Bronchial epithelial cell (primary cell): Measurements from ENCODE around the gene PRKCQ. TPM values are rescaled to one million over a fixed set of nuclear protein-coding genes. Genes with fewer than 3 reads are reported as not detected.

Experiments used
- DNase-seq: peaks from one replicate; pipeline ENCODE4 v3.0.0-alpha.2; 2010; ENCODE audit warnings: low read depth
- FAIRE-seq: peaks from 2 replicates; lab custom pipeline; 2011; peaks lifted over from hg19 to GRCh38; lab: Jason Lieb, UNC
- H3K27me3 ChIP-seq: 2 replicates; pipeline ENCODE4 v1.5.1; 2011; ENCODE audit warnings: low read length; ENCODE audit not compliant: control insufficient read depth, insufficient read depth
- H3K36me3 ChIP-seq: 2 replicates; pipeline ENCODE4 v1.5.1; 2011; ENCODE audit warnings: low read length; ENCODE audit not compliant: control insufficient read depth, insufficient read depth
- H3K4me3 ChIP-seq: 2 replicates; pipeline ENCODE4 v1.5.1; 2011; ENCODE audit warnings: mild to moderate bottlenecking, low read depth, low read length, control low read depth
- total RNA-seq: library from RNA; depleted of rRNA; stranded (reverse); fragments of >200 nt; gene quantifications from 2 replicates; pipeline ENCODE4 v1.2.1, GENCODE V29; 2014
- TF ChIP-seq, protein P1 (sequence below): IDR thresholded peaks from 2 replicates; pipeline ENCODE4 v1.5.1; 2011; ENCODE audit warnings: mild to moderate bottlenecking, moderate library complexity, low read length, control low read depth, inconsistent platforms; ENCODE audit not compliant: insufficient read depth, severe bottlenecking

PRKCQ gene
- total RNA-seq, 1 donor from 2014 or later: 2.1 TPM

DNA sequence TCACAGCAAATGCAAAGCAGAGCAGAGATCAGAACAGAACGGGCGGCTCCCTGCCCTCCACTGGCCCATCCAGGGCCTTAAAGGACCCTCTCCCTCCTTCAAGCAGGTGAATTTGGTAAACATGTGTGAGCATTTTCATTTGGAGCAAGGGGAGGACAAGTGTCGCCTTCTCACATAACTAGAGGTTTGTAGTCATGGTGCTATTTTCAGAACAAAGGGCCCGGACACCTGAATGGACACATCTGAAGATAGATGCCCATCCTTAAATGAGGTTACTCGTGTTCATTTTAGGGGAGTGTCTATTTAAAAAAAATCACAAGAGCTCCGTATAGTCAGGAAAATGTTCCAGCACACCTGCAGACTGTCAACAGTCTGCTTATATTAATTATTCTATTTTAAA, 153.8 kb downstream of the PRKCQ start:
- H3K36me3 ChIP-seq: no peaks in the 10 kb centered on the region
- TF ChIP-seq, protein P1, sequence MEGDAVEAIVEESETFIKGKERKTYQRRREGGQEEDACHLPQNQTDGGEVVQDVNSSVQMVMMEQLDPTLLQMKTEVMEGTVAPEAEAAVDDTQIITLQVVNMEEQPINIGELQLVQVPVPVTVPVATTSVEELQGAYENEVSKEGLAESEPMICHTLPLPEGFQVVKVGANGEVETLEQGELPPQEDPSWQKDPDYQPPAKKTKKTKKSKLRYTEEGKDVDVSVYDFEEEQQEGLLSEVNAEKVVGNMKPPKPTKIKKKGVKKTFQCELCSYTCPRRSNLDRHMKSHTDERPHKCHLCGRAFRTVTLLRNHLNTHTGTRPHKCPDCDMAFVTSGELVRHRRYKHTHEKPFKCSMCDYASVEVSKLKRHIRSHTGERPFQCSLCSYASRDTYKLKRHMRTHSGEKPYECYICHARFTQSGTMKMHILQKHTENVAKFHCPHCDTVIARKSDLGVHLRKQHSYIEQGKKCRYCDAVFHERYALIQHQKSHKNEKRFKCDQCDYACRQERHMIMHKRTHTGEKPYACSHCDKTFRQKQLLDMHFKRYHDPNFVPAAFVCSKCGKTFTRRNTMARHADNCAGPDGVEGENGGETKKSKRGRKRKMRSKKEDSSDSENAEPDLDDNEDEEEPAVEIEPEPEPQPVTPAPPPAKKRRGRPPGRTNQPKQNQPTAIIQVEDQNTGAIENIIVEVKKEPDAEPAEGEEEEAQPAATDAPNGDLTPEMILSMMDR: no peak
- DNase-seq (no peak), FAIRE-seq (no peak)
- no peak overlapping the region for H3K4me3 ChIP-seq
- no peaks in the 10 kb centered on the region for H3K27me3 ChIP-seq

DNA sequence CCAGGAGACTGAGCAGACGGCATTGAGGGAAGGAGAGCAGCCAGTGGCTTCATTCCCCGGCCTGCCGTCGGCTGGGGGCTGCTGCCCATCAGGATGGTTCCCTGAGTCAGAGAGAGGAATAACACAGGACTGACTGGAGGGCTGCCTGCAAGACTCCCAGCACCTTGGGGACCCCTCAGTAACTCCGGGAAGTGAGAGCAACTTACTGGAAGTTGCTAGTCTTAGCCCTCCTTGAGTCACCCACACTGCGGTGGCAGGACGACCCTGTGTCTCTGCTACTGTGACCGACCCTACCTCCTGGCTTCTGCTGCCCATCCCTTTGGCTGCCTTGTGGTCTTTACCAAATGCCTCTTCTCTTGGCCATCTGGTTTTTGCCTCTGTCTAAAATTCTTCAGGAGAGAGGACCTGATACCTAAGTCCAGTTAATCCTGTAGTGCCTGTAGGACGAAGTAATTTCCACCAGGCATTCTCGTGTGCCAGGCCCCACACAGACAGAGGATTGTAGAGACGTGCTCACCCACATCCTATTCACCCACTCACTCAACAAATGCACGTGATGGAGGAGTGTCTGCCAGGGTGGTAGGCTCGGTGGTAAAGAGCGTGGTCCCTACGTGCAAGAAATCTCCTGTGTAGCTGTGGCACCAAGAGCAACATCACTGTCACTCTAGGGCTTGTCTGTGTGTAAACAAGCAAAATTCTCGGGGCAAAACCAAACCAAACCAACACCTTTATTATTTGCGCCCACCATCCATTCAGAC, 156.5 kb downstream of the PRKCQ start:
- Histone ChIP-seq H3K4me3 (no peak overlapping the region), H3K27me3 (no peaks in the 10 kb centered on the region), H3K36me3 (no peaks in the 10 kb centered on the region)
- FAIRE-seq (no peak), DNase-seq (no peak)
- TF ChIP-seq, protein P1: no peak

DNA sequence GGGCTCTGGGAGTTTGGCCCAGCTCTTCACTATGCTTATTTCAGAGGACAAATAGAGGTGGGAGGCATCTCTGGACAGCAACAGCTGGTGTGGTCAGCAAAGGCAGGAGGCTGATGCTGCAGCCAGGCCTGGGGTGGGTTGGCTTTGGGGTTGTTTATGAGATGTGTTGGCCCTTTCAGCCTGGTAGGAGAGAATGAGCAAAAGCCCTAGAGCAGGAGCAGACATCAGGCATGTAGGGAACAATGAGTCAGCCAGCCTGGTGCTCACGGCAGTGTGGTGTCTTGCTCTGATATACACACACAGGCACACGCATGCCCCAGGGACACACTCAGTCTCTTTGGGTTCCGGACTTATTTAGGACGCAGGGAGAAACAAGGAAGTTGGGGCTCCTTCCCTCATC, 157.1 kb downstream of the PRKCQ start:
- TF ChIP-seq, protein P1: no peak
- peak; percentile 93 for DNase-seq
- H3K36me3 ChIP-seq: no peaks in the 10 kb centered on the region
- no peak for FAIRE-seq
- no peaks in the 10 kb centered on the region for H3K27me3 ChIP-seq
- H3K4me3 ChIP-seq: no peak overlapping the region

DNA sequence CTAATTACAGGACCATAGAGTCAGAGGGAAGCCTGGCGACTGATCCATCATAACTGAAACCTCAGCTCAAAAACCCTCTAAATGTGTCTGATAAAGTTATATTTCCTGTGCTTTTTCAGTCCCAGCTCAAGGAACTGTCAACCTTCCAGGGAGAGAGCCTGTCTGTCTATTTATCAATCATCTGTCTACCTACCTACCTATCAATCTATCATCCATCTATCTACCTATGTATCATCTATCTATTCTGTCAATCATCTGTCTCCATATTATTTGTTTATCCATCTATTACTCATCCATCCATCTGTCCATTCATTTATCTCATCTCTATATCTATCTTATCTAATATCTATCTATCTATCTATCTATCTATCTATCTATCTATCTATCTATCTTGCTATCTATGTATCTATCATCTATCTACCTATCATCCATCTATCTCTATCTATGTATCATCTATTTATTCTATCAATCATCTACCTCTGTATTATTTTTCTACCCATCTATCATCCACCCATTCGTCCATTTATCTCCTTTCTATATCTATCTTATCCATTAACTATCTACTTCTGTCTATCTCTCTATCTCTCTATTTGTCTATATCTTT, 161.4 kb downstream of the PRKCQ start:
- Histone ChIP-seq H3K36me3 (no peaks in the 10 kb centered on the region), H3K4me3 (no peak overlapping the region), H3K27me3 (no peaks in the 10 kb centered on the region)
- FAIRE-seq (no peak), DNase-seq (no peak)
- TF ChIP-seq, protein P1: no peak

DNA sequence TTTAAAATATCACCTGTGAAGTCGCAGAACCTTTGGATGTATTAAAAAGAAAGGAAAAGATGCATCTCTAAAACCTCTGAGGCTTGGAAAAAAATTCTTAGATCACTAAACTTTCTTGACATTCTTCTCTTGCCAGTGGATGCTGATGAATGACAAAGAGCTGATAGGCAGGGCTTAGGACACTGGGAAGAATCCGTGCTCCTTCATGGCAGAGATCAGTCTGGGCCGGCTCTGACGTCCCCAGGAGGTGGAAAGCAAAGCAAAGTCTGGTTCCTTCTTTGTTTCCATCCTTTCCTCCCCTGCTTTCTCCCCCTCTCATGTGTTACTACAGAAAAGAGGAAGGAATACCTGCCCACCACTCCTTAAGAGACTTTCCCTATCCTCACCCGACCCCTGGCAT, 161.9 kb downstream of the PRKCQ start:
- Histone ChIP-seq H3K27me3 (no peaks in the 10 kb centered on the region), H3K36me3 (no peaks in the 10 kb centered on the region), H3K4me3 (no peak overlapping the region)
- FAIRE-seq (no peak), DNase-seq (no peak)
- TF ChIP-seq, protein P1: no peak
